Fibroblast of the aortic adventitia (primary cell): Measurements from ENCODE around the gene COL18A1. TPM values are rescaled to one million over a fixed set of nuclear protein-coding genes. Genes with fewer than 3 reads are reported as not detected.
A peak's percentile ranks its signal among the peaks of the same experiment; 100 is the strongest.

Source experiments
- DNase-seq: peaks from one replicate; pipeline ENCODE4 v3.0.0-alpha.2; 2010; ENCODE audit warnings: low read depth
- H3K4me3 ChIP-seq: 2 replicates; pipeline ENCODE4 v1.5.1; 2011; ENCODE audit warnings: low read depth, mild to moderate bottlenecking, control low read depth, low read length, moderate library complexity
- CTCF ChIP-seq: IDR thresholded peaks from 2 replicates; pipeline ENCODE4 v1.5.1; 2011; ENCODE audit warnings: mild to moderate bottlenecking, low read length, control low read depth, inconsistent platforms; ENCODE audit not compliant: insufficient read depth
- total RNA-seq: library from RNA; depleted of rRNA; stranded (reverse); fragments of >200 nt; gene quantifications from 2 replicates; pipeline ENCODE4 v1.2.3, GENCODE V29; 2012; ENCODE audit warnings: low replicate concordance

Gene COL18A1
- total RNA-seq, 1 donor = 57.9 TPM

DNA sequence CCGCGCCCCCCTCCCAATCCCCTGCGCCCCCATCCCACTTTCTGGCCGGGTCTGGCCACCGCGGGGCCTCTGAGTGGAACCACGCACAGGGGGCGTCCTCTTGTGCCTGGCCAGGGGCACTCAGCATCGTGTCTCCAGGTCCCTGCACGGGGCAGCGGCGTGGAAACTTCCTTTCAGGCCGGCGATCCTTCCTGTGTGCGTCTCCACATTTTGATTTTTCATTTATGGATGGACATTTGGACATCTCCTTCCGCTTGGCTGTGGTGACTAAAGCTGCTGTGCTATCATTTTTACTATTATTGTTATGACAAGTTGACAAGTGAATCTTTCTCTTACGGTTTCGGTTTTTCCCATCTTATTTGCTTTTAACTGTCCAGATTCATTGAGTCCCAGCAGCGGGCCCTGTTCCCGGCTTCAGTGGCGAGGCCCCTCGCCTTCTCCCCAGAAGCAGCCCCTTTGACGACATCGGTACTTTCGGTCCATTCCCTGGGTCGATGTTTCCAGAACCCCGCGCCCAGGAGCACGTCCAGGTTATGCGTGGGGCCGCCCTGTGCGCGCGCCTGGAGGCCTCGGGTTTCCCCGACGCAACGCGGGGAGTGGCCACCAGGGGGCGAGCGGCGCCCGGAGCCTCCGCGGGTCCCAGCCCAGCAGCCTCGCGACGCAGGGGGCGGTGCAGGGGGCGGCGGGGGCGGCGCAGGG, 149.7 kb downstream of the COL18A1 start:
- TF ChIP-seq CTCF = peak; percentile 67
- peak overlapping the region; percentile 66 for H3K4me3 ChIP-seq
- peak; percentile 63 for DNase-seq

- no peak for DNase-seq
- TF ChIP-seq CTCF = no peak
- no peak overlapping the region for H3K4me3 ChIP-seq
Observed at GRCh38 chr21:45555251-45555556, 150.2 kb downstream of the COL18A1 start.

- peak; percentile 13 for DNase-seq
- no peak overlapping the region for H3K4me3 ChIP-seq
- peak; percentile 7 for TF ChIP-seq CTCF
Observed at GRCh38 chr21:45555557-45556301, 150.8 kb downstream of the COL18A1 start.

DNA sequence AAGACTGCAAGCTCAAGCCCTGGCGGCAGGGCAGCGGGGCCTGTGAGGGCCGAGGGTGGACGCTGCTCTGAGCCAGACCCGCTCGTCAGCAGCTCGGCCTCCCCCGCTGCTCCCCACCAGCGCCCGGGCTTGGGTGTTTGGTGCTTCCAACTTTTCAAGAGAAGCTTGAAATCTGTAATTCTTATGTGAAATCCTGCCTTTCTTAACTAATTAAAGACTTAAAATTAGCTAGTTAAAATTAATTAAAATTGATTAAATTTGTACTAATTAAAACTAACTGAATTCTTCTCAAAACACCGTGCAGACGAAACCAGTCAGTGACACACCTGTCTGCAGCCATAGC, 151.3 kb downstream of the COL18A1 start:
- no peak overlapping the region for H3K4me3 ChIP-seq
- no peak for DNase-seq

GRCh38 chr21:45556645-45557615, 152.0 kb downstream of the COL18A1 start:
- no peak overlapping the region for H3K4me3 ChIP-seq
- TF ChIP-seq CTCF = no peak
- peak; percentile 18 for DNase-seq

More for the DNA sequence above, 151.3 kb downstream of the COL18A1 start:
- no peak for TF ChIP-seq CTCF

DNA sequence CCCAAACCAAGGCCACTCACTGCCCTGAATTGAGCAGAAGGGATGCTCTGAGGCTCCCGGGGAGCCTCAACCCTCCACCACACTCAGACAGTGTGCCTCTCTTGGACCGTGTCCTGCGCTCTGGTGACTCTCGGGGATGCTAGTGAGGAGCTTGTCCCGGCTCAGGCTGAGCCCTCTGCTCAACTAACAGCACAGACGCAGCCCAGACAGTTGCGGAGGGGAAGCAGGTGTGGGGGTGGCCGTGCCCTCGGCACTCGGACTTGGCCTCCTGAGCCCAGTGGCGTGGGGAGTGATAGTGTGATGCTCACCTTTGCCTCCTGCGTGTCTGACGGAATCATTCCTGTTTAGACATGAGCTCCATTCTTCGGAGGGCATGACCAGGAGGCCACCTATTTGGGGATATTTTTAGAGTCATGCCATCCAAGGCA, 152.7 kb downstream of the COL18A1 start:
- TF ChIP-seq CTCF = no peak
- no peak overlapping the region for H3K4me3 ChIP-seq
- no peak for DNase-seq
